Brain microvascular endothelial cell (primary cell): ENCODE results near the gene FAM204A.

Experiments used
- DNase-seq: peaks from one replicate; pipeline ENCODE4 v3.0.0-alpha.2; 2020
- H3K27ac ChIP-seq: fragments of 250-450 bp; sonication (Bioruptor Pico); 2 replicates; pipeline ENCODE4 v1.5.1; 2020; ENCODE audit warnings: mild to moderate bottlenecking, moderate library complexity
- H3K27me3 ChIP-seq: fragments of 250-450 bp; sonication (Bioruptor Pico); replicated peaks from 2 replicates; pipeline ENCODE4 v1.5.1; 2020; ENCODE audit warnings: mild to moderate bottlenecking
- H3K36me3 ChIP-seq: fragments of 250-450 bp; sonication (Bioruptor Pico); replicated peaks from 2 replicates; pipeline ENCODE4 v1.5.1; 2020; ENCODE audit warnings: mild to moderate bottlenecking
- H3K4me3 ChIP-seq: 2 replicates; pipeline ENCODE4 v1.5.1; 2011; ENCODE audit warnings: low read depth, mild to moderate bottlenecking, control low read depth, low read length, moderate library complexity
- in situ Hi-C: cut with HindIII; loops from 2 replicates; pipeline ENCODE4 v1.10.0; 2017; ENCODE audit warnings: low sequenced_read_pairs, low pct_ligation_motif_present
- TF ChIP-seq, protein P1 (sequence below): IDR thresholded peaks from 2 replicates; pipeline ENCODE4 v1.5.1; 2011; ENCODE audit warnings: low read depth, mild to moderate bottlenecking, moderate library complexity, low read length, control low read depth, inconsistent platforms; ENCODE audit errors: missing control alignments

Gene FAM204A

GRCh38 chr10:118311505-118311904 is 30.6 kb downstream of the FAM204A start:
- in situ Hi-C loops: no loop called here
- DNase-seq: no peak
- TF ChIP-seq, protein P1, sequence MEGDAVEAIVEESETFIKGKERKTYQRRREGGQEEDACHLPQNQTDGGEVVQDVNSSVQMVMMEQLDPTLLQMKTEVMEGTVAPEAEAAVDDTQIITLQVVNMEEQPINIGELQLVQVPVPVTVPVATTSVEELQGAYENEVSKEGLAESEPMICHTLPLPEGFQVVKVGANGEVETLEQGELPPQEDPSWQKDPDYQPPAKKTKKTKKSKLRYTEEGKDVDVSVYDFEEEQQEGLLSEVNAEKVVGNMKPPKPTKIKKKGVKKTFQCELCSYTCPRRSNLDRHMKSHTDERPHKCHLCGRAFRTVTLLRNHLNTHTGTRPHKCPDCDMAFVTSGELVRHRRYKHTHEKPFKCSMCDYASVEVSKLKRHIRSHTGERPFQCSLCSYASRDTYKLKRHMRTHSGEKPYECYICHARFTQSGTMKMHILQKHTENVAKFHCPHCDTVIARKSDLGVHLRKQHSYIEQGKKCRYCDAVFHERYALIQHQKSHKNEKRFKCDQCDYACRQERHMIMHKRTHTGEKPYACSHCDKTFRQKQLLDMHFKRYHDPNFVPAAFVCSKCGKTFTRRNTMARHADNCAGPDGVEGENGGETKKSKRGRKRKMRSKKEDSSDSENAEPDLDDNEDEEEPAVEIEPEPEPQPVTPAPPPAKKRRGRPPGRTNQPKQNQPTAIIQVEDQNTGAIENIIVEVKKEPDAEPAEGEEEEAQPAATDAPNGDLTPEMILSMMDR: no peak
- Histone ChIP-seq H3K36me3 (no peaks in the 10 kb centered on the region), H3K4me3 (no peak overlapping the region), H3K27me3 (no peaks in the 10 kb centered on the region), H3K27ac (peak overlapping the region; percentile 4)

DNA sequence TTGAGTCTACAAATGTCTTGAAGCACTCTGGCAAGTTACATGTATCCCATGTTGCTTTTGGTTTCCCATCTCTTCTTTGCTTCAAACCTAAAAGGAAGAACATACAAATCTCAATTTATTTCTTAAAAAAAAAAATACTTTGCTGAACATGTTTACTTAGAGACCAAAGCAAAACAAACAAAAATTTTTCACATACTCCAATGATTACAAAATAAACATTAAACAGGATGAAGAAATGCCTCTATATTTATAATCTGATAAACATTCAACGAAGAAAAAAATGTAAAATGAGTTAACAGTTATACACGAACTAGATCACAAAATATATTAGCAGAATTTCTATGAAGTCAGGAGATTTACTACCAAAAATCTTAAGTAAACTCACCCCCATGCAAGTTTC is 31.3 kb downstream of the FAM204A start:
- in situ Hi-C loops: no loop called here
- DNase-seq: no peak
- TF ChIP-seq, protein P1: no peak
- H3K4me3 ChIP-seq: no peak overlapping the region
- H3K27ac ChIP-seq: peak overlapping the region; percentile 4
- no peaks in the 10 kb centered on the region for H3K36me3 ChIP-seq
- no peaks in the 10 kb centered on the region for H3K27me3 ChIP-seq

DNA sequence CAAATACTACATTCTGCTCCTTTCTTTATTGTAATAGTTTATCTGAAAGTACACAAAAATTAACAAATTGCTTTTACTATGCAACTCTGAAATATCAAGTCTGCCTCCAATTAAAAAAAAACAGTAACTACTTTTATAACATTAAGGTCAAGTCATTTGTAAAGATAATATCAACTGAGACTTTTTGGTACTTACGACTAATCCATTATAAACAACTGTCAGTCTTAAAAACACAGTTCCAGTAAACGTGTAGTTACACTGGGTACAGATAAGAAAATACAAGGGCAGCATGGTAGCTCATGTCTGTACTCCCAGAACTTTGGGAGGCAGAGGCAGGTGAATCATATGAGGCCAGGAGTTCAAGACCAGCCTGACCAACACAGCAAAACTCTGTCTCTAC is 32.2 kb downstream of the FAM204A start:
- H3K36me3 ChIP-seq: no peaks in the 10 kb centered on the region
- no peaks in the 10 kb centered on the region for H3K27me3 ChIP-seq
- in situ Hi-C loops: no loop called here
- no peak for DNase-seq
- H3K27ac ChIP-seq: no peak overlapping the region
- H3K4me3 ChIP-seq: no peak overlapping the region
- TF ChIP-seq, protein P1: no peak

DNA sequence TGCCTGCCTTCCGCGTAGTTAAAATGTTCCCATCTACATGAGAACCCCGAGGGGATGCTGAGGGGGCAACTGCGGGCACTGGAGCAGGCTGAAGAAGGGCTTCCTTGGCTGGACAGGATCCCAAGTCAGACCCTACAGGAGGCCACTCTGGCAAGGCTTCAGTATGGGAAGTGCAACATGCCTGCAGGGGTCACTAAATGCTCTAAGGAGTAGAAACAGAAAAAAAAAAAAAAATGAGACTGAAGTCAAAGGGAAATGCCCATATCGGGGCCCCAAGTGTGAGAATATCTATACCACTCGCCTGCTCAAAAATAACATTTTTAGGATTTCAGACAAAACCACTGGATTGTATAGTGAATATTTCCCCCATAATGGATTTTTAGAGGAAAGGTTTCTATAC is 33.5 kb downstream of the FAM204A start:
- no peaks in the 10 kb centered on the region for H3K27me3 ChIP-seq
- TF ChIP-seq, protein P1: peak; percentile 31
- H3K4me3 ChIP-seq: no peak overlapping the region
- DNase-seq: no peak
- no peak overlapping the region for H3K27ac ChIP-seq
- no peaks in the 10 kb centered on the region for H3K36me3 ChIP-seq
- in situ Hi-C loops: no loop called here

DNA sequence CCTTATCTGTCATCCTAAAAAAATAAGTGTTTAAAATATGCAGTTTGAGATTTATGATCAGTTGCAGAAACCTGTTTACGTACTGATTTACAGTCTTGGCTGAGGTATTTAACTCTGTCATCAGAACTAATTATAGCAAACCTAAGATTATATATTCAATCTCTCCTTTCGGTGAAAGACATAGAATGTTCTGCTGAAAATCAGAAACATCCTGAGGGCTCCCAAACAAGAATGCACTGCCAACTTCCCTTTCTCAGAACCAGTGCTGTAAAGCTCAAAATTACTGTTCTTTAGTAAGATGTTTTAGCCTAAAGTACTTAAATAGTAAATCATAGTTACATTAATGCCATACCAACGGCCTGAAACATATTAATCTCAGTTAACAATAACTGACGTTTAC is 34.3 kb downstream of the FAM204A start:
- no peak overlapping the region for H3K4me3 ChIP-seq
- TF ChIP-seq, protein P1: no peak
- no peak for DNase-seq
- in situ Hi-C loops: no loop called here
- no peaks in the 10 kb centered on the region for H3K36me3 ChIP-seq
- H3K27me3 ChIP-seq: no peaks in the 10 kb centered on the region
- no peak overlapping the region for H3K27ac ChIP-seq

DNA sequence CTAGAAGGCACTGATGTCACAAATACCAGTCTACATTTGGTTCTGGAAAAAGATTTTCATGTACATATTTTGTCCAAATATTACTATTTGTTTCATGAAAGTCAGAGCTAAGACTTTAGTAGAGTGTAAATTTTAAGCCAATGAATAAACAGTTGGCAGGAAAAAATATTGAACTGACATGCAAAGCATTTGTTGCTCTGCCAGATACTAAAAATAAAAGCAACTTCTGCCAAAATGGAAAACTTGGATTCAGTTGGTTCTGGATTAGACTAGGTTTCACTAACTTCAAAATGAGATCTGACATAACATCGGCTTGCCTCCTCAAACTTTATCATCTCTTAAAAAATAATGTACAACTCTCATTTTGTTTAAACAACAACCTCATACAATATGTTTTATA is 34.9 kb downstream of the FAM204A start:
- H3K27me3 ChIP-seq: no peaks in the 10 kb centered on the region
- no peak overlapping the region for H3K4me3 ChIP-seq
- no peak overlapping the region for H3K27ac ChIP-seq
- no peak for DNase-seq
- in situ Hi-C loops: no loop called here
- H3K36me3 ChIP-seq: no peaks in the 10 kb centered on the region
- TF ChIP-seq, protein P1: no peak
